ENCODE results near the gene MED8. TPM values are rescaled to one million over a fixed set of nuclear protein-coding genes. Genes with fewer than 3 reads are reported as not detected.
"Not testable (repeated sequence)": the region's sequence is repeated elsewhere in the genome, so short reads cannot be mapped to it uniquely, and the experiment has no call there.

Gene MED8
- total RNA-seq, 1 donor from 2014 or later, result 44.1 TPM

DNA sequence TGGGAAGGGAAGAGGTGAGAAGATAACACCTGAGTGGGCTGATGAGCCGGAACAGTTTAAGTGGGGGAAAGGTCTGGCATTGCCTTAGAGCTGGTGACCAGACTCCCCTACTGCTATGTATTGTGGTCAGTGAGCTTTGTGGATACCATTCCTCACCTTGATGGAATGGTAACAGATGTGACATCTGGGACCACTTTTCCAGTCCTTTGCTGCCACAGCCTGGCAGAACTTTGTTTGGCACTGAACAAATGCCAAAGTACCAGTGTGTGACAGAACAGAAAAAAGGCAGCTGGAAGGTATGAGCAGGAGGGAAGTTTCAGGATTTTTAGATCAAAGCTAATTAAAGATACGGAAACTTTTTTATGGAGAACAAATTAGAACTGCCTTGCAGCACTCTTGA, 6.2 kb downstream of the MED8 start:
- DNase-seq (ENCODE audit: low read depth, low spot score), result no peak

DNA sequence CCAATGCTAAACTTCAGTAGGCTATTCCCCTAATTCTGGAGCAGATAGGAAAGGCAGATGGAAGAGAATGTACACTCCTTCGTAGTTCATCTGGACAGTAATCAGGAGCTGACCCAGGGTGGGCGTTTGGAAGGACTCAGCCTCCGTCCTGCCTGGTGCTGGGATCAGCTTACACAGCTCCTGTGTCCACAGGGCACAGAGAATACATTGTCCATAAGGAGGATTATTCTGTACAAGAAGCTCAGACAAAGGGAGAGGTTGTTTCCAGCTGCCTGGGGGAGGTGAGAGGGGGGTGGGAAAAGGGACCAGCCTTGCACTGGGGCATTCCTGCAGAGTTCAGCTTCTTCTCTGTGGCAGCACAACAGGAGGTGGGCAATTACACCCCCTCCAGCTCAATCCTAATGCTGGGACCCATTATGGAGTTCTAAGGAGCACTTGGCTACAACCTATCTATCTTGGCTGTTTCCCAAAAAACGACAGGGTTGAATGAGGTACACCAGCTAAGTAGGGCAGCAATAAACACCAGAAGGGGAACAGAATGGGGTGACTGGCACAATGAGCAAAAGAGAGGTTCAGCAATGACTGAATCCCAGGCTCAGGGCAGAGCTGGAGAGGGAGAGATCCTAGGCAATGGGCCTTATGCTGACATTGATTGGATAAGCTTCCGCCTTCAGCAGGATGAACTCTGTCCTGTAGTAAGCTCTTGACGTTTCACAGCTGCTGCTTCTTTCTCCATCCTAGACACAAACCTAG, 7.4 kb downstream of the MED8 start:
- DNase-seq (ENCODE audit: low read depth, low spot score), result no peak

DNA sequence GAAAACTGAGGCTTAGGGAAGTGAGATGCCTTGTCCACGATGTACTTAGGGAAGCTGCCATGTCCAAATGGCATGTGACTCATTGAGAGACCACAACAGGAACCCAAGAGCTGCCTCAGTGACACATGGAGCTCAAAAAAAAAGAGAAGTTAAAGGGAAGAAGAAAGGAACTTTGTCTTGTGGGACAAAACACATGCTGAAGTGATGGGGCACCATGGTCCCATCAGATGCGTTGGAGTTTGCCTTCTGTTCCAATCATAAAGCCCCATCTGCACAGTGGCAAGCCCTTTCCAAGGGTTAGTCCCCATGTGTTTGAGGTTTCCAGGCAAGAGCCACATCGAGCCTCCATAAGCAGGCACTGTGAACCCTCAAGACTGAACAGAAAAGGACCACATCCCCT, 8.0 kb downstream of the MED8 start:
- DNase-seq (ENCODE audit: low read depth, low spot score), result no peak

DNA sequence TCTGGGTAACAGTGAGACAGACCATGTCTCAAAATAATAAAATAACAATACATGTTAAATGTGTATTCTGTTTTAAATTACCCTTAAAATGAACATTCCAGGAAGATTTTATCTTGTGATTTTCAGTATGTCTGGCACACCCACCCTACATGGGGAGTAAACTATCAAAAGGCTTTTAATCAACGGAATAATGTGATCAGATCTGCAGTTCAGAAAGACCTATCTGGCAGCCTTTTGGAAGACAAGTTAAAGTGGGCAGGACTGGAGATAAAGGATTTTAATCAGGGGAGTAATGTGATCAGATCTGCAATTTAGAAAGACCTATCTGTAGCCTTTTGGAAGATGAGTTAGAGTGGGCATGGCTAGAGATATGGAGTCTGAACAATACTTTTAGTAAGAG, 10.1 kb downstream of the MED8 start:
- no peak for DNase-seq (ENCODE audit: low read depth, low spot score)

DNA sequence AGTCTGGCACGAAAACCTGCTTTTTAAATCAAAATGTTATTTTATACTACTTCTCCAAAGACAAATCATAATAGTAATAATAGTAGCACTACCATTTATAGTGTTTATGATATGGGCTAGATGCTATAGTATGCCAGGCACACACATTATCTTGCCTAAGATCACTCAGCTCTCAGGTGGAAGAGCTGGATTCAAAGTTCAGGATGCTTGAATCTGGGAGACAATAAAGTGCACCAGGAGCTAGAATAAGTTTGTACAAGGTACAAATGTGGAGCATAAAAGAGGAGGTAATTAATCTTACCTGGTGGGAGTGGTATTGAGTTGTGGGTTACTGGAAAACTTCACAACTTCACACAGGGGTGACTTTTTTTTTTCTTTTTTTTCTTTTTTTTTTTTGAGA, 11.8 kb downstream of the MED8 start:
- DNase-seq (ENCODE audit: low read depth, low spot score), result no peak

DNA sequence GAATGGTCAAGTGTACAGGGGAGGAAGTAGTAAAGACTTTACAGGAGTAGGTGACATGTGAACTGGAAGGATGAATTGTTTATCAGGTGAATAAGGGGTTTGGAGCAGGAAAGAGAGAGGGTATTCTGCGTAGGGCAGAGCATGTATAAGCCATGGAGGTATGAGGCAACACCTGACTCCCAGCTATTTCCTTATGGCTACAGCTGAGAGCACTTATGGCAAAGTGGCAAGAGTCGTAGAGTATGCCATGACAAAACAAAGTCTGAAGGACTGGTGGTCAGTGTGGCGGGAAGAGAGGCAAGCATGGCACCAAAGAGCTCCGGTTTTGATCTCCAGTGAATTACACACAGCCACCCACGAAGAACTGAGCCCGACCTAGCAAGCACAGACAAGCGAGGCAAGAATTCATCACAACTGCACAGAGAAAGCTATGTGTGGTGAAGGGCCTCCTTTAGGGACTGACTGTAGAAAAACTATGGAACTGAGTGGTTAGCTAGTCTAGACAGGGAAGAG, 12.8 kb downstream of the MED8 start:
- DNase-seq (ENCODE audit: low read depth, low spot score), result no peak

DNA sequence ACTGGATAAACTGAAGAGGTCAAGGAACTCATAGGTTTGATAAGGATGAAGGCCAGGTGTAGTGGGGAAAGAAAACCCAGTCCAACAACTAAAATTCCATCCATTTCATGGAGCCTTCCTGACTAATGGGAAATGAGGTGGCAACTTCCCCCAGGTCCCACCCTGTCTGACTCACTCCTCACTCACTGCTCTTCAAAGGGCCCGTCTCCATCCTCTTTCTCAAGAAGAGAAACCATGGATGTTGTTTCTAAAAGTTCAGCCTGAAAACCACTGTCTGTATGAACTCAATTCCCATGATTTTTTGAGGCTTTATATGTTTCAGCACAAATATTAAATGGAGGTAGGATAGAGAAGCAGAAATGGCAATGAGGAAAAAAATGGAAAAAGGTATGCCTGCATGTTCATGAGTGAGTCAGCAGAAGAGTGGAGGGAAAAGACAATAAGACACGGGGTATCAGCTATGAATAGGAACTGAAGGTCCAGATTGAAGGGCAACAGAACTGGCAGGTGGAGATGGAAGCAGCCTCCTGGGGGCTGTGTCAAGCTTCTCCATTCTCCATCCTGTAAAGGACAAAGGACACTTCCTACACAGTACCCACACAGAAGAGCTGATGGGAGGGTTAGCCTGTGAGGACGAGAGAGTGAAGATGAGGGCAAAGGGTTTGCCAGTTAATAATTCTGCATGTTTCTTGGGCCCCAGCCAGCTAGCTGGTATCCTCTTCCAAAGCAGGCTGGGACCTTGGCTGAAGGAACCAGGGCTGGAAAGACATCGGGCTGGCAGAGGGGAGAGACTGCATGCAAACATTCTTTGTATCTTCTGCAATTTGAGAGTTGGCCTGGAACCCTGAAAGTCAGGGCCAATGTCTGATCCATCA, 16.3 kb downstream of the MED8 start:
- DNase-seq (ENCODE audit: low read depth, low spot score), result peak; percentile 39

DNA sequence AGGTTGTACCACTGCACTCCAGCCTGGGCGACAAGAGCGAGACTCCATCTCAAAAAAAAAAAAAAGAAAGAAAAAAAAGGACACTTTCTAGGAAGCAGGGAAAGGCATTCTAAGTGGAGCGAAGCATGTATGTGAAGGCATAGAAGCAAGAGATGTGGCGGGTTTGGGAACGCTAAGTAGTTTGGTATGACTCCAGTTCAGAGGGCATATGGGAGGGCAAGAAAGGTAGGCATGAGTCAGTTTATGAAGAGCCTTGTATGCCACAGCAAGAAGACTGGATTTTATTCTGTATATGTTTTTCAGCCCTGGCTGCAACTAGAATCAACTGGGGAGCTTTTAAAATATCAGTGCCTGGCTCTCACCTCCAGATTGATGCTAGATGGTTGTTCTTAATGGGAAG, 17.4 kb downstream of the MED8 start:
- no peak for DNase-seq (ENCODE audit: low read depth, low spot score)

DNA sequence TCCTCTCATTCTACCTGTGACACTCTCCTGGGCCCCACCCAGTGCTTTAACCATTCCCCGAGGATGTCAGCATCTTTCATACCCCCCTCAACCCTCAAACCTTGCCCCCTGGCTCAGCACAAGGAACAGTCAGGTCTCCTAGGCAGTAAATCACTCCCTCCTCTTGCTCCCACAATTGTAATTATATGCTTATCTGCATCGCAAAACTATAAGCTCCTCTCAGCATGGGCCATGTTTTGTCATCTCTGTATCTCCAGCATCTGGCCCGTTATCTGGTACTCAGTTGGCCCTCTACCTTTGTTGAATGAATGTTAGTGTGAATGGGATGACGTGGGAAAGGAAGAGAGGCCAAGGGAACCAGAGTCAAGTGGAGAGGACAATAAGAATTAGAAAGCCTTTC, 19.0 kb downstream of the MED8 start:
- no peak for DNase-seq (ENCODE audit: low read depth, low spot score)

DNA sequence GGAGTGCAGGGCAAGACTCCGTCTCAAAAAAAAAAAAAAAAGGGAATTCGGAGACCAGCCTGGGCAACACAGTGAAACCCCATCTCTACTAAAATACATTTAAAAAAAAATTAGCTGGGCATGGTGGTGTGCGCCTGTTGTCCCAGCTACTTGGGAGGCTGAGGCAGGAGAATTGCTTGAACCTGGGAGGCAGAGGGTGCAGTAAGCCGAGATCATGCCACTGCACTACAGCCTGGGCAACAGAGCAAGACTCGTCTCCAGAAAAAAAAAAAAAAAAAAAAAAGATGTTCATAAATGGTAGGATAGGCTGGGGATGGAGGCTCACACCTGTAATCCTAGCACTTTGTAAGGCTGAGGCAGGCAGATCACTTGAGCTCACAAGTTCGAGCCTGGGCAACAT, 19.8 kb downstream of the MED8 start:
- DNase-seq (ENCODE audit: low read depth, low spot score), result not testable (repeated sequence)

DNA sequence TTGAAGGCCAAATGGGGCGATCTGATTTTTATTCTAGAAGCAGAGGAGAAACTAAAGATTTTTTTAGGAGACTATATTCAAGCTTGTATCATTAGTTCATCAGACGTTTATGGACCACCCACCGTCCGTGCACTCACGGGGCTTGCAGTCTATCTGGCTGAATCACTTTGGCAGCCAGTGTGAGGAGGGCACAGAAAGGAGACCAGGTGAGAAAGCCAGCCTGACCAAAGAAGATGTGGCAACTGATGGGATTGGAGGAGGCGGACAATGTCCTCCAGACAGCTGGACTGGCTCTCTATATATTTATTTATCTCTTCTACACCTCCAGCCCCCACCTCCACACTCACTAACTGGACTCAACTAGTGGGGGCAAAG, 21.0 kb downstream of the MED8 start:
- DNase-seq (ENCODE audit: low read depth, low spot score), result no peak

DNA sequence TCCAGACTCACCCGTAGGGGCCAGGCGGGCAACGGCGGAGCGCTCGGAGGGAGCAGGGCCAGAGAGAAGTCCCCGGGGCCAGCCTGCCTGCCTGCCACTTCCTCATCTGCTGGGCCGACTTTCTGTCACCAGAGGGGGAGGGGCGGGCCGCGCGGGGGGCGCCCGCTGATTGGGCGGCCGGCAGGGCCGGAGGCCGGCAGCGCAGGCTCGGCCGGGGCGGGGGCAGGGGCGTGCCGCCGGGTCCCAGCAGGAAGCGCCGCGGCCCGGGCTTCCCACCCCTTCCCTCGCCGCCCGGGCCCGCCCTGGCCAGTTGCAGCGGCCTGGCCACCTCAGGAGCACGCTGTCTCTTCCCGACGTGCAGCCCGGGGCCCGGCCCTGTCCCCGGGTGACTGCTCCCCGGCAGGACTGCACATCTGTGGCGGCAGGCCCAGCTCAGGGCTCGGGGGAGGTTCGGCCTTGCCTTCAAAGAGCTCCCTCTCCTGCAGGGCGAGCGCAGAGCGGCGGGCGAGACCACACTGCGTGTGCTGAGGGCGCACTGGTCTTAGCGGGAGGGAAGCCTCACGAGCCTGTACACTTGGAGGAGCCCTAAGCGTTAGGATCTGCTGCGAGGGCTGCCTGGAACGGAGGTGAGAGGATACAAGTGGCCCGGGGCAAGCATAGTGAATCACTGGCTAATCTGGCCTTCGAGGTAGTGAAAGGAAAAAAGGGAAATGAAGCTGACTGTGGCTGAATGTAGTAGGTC, 21.5 kb downstream of the MED8 start, which contains the start of gene ELOVL1:
Gene ELOVL1 (minus strand): TSS at position 108 of the 742 bp plus-strand sequence. CDS start 2,402 bp downstream, outside the sequence.
- peak; percentile 52 for DNase-seq (ENCODE audit: low read depth, low spot score)

DNA sequence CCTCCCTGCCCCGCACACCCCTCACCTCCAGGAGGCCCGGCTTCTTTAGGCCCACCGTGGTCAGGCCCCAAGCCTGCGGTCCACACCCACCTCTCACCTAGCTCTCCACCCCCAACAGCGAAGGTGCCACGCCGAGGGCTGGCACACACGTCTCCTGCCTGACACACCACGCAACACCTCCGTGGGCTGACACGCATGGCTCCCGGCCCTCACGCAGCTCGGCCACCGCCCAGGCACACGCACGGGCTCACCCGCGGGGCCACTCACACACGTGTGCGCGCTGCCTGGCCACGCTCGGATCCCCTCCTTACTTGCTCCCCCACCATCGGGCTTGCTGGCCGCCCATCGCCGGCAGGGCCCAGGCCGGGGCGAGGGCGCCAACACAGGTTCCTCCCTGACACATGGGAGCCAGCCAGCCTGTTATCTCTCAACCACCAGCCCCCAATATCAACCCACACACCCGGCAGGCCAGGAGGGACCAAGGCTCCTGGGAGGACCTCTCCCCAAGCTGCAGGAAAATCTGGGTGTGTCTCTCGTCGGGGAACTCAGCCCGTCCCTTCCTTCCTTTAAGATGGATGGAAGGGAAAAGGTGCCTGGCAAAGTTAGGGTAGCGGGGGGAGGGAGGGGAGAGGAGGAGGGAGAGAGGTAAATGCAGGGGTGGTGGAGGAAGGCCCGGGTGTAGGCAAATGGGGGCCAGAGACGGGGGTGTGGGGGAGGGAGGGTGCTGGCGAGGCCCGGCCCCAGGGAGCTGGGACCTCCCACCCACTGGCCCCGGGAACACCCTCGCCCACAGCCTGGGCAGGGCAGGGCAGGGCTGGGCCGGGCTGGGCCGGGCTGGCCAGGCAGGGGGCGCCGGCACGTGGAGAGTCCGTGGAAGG, 22.3 kb downstream of the MED8 start:
- DNase-seq (ENCODE audit: low read depth, low spot score), result no peak

DNA sequence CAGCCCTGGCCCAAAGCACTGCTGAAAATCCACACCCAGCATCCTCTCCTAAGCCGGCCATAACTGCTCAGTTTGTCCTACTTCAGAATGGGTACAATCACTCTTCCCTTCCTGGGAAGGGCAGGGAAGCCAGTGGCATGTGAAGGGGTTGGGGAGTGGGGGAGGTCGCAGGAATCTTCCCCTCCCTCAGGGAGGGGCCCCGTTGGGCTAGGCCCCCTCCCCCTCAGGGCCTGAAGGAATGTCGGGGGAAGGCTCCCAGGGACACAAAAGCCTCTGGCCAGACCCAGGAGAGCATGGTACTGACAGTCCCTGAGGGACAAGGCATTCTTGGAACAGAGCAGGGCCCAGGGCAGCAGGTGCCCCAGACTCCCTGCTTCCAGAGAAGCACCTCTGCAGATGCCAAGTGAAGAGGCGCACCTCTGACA, 23.0 kb downstream of the MED8 start:
- DNase-seq (ENCODE audit: low read depth, low spot score), result no peak

DNA sequence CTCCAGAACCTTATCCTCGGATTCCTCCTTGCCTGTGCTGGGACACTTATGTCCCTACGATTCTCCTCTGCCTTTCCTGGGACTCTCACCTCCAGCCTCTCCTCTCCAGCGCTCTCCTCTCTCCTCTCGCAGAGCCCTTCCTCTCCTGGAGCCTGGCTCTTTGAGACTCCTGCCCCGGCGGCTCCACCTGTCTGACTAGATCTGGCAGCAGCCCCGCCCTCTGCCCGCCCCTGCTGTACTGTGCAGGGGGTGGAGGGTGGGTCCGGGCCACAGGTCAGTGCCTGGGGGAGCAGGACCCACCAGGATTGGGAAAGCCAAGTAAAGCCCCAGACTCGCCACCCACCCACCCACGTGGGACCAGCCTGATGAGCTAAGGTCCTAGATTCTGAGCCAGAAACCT, 23.4 kb downstream of the MED8 start:
- DNase-seq (ENCODE audit: low read depth, low spot score), result no peak

DNA sequence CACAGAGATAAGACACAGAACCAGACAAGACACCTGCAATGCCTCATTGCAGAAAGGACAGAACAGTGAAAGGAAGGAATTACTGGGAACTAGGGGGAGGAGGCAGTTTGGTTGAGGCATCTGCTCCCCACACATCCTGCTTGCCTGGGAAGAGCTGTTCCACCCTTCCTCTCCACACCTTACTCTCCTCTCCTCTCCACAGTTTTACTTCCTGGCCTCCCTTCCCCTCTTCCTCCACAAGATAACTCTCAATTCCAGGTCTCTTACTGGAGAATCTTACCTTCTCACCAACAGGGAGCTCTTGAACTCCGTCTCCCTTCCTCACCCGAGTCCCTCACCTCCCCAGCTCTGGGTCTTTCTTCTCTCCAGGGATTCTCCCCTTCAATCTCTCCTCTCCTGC, 23.9 kb downstream of the MED8 start:
- DNase-seq (ENCODE audit: low read depth, low spot score), result no peak

DNA sequence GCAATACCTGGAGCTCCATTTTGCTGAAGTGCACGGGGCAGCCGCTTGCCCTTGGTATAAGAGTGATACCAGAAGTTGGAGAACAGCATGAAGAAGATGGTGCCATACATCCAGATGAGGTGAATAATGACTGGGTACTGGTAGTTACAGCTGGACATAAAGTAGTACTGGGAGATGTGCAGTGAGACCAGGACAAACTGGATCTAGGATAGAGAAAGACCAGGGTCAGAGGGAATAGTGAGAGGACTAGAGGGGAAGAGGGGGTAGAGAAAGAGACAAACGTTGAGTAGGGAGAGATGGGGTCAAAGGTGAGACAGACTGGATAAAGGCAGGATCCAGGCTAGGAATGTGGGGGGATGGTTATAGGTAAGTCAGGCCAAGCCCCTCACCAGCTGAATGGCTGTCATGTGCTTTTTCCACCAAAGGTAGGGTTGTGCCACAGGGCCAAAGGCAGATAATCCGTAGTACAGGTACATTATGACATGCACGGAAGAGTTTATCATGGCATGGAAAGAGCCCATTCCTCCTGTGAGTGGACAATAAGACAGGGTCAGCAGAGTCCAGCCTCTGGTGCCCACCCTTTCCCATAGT, 25.6 kb downstream of the MED8 start:
- DNase-seq (ENCODE audit: low read depth, low spot score), result no peak

DNA sequence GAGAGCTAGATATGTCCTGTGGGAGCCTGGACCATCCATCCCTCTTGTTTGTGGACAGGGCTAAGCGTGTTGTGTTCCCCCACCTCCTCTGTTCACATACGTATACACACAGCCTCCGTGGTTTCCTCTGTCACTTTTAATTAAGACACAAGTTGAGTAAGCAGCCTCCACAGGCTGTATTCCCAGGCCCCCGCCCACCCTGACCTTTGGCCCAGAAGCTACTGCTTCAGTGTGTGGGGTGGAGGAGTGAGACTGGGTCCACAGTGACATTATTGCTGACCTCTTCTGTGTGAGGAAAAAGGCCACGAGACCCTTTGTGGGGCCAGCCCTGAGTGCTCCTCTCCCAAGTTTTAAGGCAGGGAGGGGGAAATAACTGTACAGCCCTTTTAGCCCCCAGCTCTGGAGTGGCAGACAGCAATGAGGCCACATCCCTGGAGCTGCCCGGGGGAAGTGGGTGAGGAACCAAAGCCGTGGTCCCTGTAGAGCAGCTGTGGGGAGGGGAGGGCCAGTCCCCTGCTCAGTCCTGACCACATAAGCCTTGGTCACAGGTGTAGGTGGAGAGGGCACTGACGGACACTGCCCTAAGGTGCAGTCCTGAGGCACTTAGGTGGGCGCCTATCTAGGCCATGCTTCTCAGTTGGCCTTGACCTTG, 26.2 kb downstream of the MED8 start:
- no peak for DNase-seq (ENCODE audit: low read depth, low spot score)

DNA sequence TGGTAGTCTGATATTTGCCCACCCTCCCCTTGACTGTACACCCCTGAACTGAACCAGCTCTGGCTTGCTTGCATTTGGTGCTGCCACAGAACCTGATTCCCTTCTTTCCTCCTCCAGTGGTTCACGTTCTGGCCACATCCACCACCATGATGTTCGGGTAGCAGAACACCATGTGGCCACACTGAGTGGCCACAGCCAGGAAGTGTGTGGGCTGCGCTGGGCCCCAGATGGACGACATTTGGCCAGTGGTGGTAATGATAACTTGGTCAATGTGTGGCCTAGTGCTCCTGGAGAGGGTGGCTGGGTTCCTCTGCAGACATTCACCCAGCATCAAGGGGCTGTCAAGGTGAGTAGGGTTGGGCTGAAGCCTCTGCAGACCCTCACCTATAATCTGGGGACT, 29.0 kb downstream of the MED8 start:
- DNase-seq (ENCODE audit: low read depth, low spot score), result no peak

DNA sequence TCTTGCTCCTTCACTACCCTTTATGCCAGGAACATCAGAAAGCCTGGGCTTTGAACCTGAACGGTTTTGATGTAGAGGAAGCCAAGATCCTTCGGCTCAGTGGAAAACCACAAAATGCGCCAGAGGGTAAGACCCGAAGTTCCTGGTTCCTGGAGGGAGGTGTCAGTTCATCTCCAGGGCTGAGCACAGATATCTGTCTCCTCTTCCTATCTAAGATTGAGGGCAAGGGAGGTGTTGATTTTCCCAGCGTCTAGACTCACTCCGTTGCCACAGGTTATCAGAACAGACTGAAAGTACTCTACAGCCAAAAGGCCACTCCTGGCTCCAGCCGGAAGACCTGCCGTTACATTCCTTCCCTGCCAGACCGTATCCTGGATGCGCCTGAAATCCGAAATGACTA, 29.9 kb downstream of the MED8 start:
- no peak for DNase-seq (ENCODE audit: low read depth, low spot score)
